NB4 (cell line): Measurements from ENCODE around the gene DPF3.

Source experiments
- CTCF ChIP-seq: IDR thresholded peaks from one replicate; pipeline ENCODE4 v1.5.1; 2012; ENCODE audit warnings: low read depth, low read length
- MAX ChIP-seq: IDR thresholded peaks from 2 replicates; pipeline ENCODE4 v1.6.1; 2011; ENCODE audit warnings: low read depth, low read length
- MYC ChIP-seq: IDR thresholded peaks from 2 replicates; pipeline ENCODE4 v1.6.1; 2011; ENCODE audit warnings: low read depth, low read length
- POLR2A ChIP-seq: IDR thresholded peaks from 2 replicates; pipeline ENCODE4 v1.6.1; 2011; ENCODE audit warnings: mild to moderate bottlenecking; ENCODE audit not compliant: insufficient read length; ENCODE audit errors: extremely low read depth

- TF ChIP-seq CTCF (no peak), POLR2A (no peak), MAX (no peak), MYC (no peak)
Observed at GRCh38 chr14:72619881-72620280, 274.0 kb downstream of the DPF3 start.
